ENCODE results near the gene TSGA10IP.

Gene TSGA10IP

GRCh38 chr11:65983589-65983987 is 38.3 kb downstream of the TSGA10IP start:
- H3K27ac ChIP-seq = no peak overlapping the region
- TF ChIP-seq CTCF (conservative IDR thresholded peaks at IDR 0.05) = no peak

- TF ChIP-seq CTCF (conservative IDR thresholded peaks at IDR 0.05) = no peak
- no peak overlapping the region for H3K27ac ChIP-seq
These were observed 42.1 kb downstream of the TSGA10IP start for GRCh38 chr11:65987336-65987735.

- peak overlapping the region; percentile 55 for H3K27ac ChIP-seq
- peak; percentile 100 for TF ChIP-seq CTCF (conservative IDR thresholded peaks at IDR 0.05)
These were observed 43.7 kb downstream of the TSGA10IP start for GRCh38 chr11:65988791-65989592.

GRCh38 chr11:65992056-65992455 is 46.8 kb downstream of the TSGA10IP start:
- TF ChIP-seq CTCF (conservative IDR thresholded peaks at IDR 0.05) = no peak
- H3K27ac ChIP-seq = no peak overlapping the region

GRCh38 chr11:65997286-65997685 is 52.0 kb downstream of the TSGA10IP start:
- no peak for TF ChIP-seq CTCF (conservative IDR thresholded peaks at IDR 0.05)
- no peak overlapping the region for H3K27ac ChIP-seq

GRCh38 chr11:66001942-66002647 is 56.8 kb downstream of the TSGA10IP start, which contains the start of the genes BANF1 and EIF1AD:
Gene BANF1 (plus strand): TSS chr11:66002503. CDS start chr11:66003251, 748 bp downstream.
Gene EIF1AD (minus strand): TSS chr11:66002157. CDS start chr11:66000389, 1,768 bp downstream.
- peak within 1 kb of the TSS; percentile 99 for H3K27ac ChIP-seq
- TF ChIP-seq CTCF (conservative IDR thresholded peaks at IDR 0.05) = no peak

- peak; percentile 67 for TF ChIP-seq CTCF (conservative IDR thresholded peaks at IDR 0.05)
- H3K27ac ChIP-seq = peak overlapping the region; percentile 99
These were observed 57.5 kb downstream of the TSGA10IP start for GRCh38 chr11:66002648-66003225.

Data from VCaP (cell line).